K562 (cell line): Measurements from ENCODE around the gene UBR3. TPM values are rescaled to one million over a fixed set of nuclear protein-coding genes. Genes with fewer than 3 reads are reported as not detected.

Experiments
- BRF1 ChIP-seq: IDR thresholded peaks from 3 replicates; pipeline ENCODE4 v1.6.1; 2011; ENCODE audit warnings: borderline replicate concordance, mild to moderate bottlenecking; ENCODE audit not compliant: insufficient read length; ENCODE audit errors: extremely low read depth
- CEBPG ChIP-seq, 3 experiments: fragments of 200-800 bp in 1 of 3; sonication (Bioruptor generic) in 1 of 3; sonication (generic) in 1 of 3; formaldehyde crosslinking in 1 of 3; IDR thresholded peaks in 2 of 3; conservative IDR thresholded peaks in 1 of 3; 2 replicates each; pipeline versions ENCODE4 v1.6.1 to v1.8.0; 2016 to 2022; ENCODE audit warnings: missing compliant biosample characterization in 2 of 3, missing genetic modification characterization in 2 of 3, mild to moderate bottlenecking in 1 of 3, missing genetic modification reagents in 1 of 3
- CXXC5 ChIP-seq: fragments of 250-450 bp; sonication (Bioruptor Pico); IDR thresholded peaks from 2 replicates; pipeline ENCODE4 v1.8.0; 2022; ENCODE audit warnings: inconsistent platforms, mild to moderate bottlenecking, moderate library complexity
- EWSR1 ChIP-seq: fragments of 450-650 bp; IDR thresholded peaks from 2 replicates; pipeline ENCODE4 v1.6.1; 2018; ENCODE audit warnings: borderline replicate concordance, mild to moderate bottlenecking, low read depth, moderate library complexity; ENCODE audit not compliant: partially characterized antibody
- HIVEP1 ChIP-seq: fragments of 250-450 bp; sonication (Bioruptor Pico); IDR thresholded peaks from 2 replicates; pipeline ENCODE4 v1.4.0; 2020; ENCODE audit warnings: mild to moderate bottlenecking
- KAT8 ChIP-seq: fragments of 450-650 bp; IDR thresholded peaks from 2 replicates; pipeline ENCODE4 v1.6.1; 2016; ENCODE audit warnings: low read depth, mild to moderate bottlenecking
- MEIS2 ChIP-seq: fragments of 450-650 bp; IDR thresholded peaks from 2 replicates; pipeline ENCODE4 v1.6.1; 2014; ENCODE audit warnings: mild to moderate bottlenecking; ENCODE audit not compliant: partially characterized antibody
- SMAD4 ChIP-seq: fragments of 250-450 bp; sonication (Bioruptor Pico); conservative IDR thresholded peaks from 2 replicates; pipeline ENCODE4 v1.8.0; 2021; ENCODE audit warnings: inconsistent platforms, mild to moderate bottlenecking, moderate library complexity
- XRCC5 ChIP-seq: fragments of 200-400 bp; formaldehyde crosslinking; IDR thresholded peaks from 2 replicates; pipeline ENCODE4 v1.6.1; 2017; ENCODE audit warnings: low read depth, mild to moderate bottlenecking, low read length
- ZNF23 ChIP-seq: fragments of 250-450 bp; sonication (Bioruptor Pico); IDR thresholded peaks from 2 replicates; pipeline ENCODE4 v1.4.0; 2020; ENCODE audit warnings: mild to moderate bottlenecking
- ZZZ3 ChIP-seq: fragments of 450-650 bp; IDR thresholded peaks from 2 replicates; pipeline ENCODE4 v1.6.1; 2016; ENCODE audit warnings: antibody characterized with exemption, mild to moderate bottlenecking, moderate library complexity
- polyA plus RNA-seq, 8 experiments: library from polyadenylated mRNA; depleted of rRNA in 4 of 8; stranded (reverse) in 5 of 8; unstranded in 3 of 8; fragments of >200 nt; fragmentation: Nextera tagmentation in 2 of 8; fragmentation: Illumina TruSeq in 1 of 8; extraction: Ambion mirVana in 2 of 8; extraction: Trizol in 1 of 8; gene quantifications; 2 replicates each; pipeline versions ENCODE4 v1.2.1 to v1.2.3, GENCODE V29; 2011 to 2014; ENCODE audit warnings: inconsistent platforms in 1 of 8, missing spikeins in 1 of 8
- total RNA-seq, 7 experiments: library from RNA; depleted of rRNA in 6 of 7; stranded (reverse); fragments of >200 nt in 6 of 7; fragmentation: Illumina TruSeq in 2 of 7; extraction: Trizol in 2 of 7; gene quantifications; 2 replicates each; pipeline versions ENCODE4 v1.2.1 to v1.2.3, GENCODE V29; 2011 to 2021; ENCODE audit warnings: low replicate concordance in 1 of 7
- TF ChIP-seq, protein P1 (sequence below), 2 experiments: fragments of 450-650 bp; IDR thresholded peaks; 2 replicates each; pipeline ENCODE4 v1.6.1; 2018; ENCODE audit warnings: mild to moderate bottlenecking in 2 of 2, low read depth in 1 of 2; ENCODE audit not compliant: partially characterized antibody in 2 of 2
- TF ChIP-seq, protein P2 (sequence below), 2 experiments: fragments of 450-650 bp; formaldehyde crosslinking in 1 of 2; IDR thresholded peaks; 2 replicates each; pipeline versions ENCODE4 v1.4.0 to v1.6.1; 2014 to 2020; ENCODE audit warnings: mild to moderate bottlenecking in 2 of 2, borderline replicate concordance in 1 of 2, low read depth in 1 of 2

UBR3 gene
- total and polyA plus RNA-seq, 9 of the 15 experiments (the other 6 are each of a cell fraction or from before 2014, with no cell fraction given): 14.4 to 63.5 (median 40.4) TPM

DNA sequence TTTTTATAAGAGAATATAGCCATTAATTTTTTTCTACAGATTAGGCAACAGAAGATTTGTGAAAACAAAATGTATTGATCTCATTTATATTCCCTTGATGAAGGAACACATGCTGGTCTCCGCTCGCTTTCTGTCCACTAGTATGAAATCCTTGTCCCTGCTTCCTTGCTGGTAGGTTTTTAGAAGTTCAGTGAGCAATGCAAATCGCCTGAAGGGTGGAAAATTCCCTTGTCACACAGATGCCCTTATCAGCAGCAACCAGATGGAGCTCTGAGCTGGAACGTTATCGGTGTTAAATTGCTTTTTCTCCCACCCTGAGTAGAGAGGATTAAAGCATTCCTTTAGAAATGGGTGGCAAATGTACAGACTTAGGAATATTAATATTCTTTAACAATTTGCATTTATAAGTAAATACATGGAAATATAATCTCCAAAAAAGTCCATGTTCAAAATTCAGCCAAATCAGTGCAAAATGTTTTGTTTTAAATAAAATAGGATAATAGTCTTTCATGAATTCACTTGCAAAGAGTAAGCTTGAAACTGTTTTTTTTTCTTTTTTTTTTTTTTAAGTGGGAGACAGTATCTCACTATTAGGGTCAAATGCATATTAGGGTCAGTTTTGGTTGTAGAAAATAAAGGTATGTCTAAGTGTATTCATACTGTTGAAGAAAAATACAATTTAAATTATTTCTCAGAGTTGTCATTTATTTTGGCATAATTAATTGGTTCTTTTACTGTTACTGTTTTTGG lies 186.7 kb downstream of the UBR3 start (continued):
- TF ChIP-seq, protein P1, sequence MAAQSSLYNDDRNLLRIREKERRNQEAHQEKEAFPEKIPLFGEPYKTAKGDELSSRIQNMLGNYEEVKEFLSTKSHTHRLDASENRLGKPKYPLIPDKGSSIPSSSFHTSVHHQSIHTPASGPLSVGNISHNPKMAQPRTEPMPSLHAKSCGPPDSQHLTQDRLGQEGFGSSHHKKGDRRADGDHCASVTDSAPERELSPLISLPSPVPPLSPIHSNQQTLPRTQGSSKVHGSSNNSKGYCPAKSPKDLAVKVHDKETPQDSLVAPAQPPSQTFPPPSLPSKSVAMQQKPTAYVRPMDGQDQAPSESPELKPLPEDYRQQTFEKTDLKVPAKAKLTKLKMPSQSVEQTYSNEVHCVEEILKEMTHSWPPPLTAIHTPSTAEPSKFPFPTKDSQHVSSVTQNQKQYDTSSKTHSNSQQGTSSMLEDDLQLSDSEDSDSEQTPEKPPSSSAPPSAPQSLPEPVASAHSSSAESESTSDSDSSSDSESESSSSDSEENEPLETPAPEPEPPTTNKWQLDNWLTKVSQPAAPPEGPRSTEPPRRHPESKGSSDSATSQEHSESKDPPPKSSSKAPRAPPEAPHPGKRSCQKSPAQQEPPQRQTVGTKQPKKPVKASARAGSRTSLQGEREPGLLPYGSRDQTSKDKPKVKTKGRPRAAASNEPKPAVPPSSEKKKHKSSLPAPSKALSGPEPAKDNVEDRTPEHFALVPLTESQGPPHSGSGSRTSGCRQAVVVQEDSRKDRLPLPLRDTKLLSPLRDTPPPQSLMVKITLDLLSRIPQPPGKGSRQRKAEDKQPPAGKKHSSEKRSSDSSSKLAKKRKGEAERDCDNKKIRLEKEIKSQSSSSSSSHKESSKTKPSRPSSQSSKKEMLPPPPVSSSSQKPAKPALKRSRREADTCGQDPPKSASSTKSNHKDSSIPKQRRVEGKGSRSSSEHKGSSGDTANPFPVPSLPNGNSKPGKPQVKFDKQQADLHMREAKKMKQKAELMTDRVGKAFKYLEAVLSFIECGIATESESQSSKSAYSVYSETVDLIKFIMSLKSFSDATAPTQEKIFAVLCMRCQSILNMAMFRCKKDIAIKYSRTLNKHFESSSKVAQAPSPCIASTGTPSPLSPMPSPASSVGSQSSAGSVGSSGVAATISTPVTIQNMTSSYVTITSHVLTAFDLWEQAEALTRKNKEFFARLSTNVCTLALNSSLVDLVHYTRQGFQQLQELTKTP (IDR thresholded peaks at IDR 0.05; ENCODE audit: low read depth in 1 of 2, partially characterized antibody in 2 of 2): peak in 1 of 2 experiments; percentile 69
- TF ChIP-seq SMAD4 (CRISPR knock-in tag): peak; percentile 74; the same call in 1 of the 2 replicates
- peak; percentile 89 for TF ChIP-seq MEIS2
- peak; percentile 97 for TF ChIP-seq CXXC5
- TF ChIP-seq EWSR1: no peak
- TF ChIP-seq, protein P2, sequence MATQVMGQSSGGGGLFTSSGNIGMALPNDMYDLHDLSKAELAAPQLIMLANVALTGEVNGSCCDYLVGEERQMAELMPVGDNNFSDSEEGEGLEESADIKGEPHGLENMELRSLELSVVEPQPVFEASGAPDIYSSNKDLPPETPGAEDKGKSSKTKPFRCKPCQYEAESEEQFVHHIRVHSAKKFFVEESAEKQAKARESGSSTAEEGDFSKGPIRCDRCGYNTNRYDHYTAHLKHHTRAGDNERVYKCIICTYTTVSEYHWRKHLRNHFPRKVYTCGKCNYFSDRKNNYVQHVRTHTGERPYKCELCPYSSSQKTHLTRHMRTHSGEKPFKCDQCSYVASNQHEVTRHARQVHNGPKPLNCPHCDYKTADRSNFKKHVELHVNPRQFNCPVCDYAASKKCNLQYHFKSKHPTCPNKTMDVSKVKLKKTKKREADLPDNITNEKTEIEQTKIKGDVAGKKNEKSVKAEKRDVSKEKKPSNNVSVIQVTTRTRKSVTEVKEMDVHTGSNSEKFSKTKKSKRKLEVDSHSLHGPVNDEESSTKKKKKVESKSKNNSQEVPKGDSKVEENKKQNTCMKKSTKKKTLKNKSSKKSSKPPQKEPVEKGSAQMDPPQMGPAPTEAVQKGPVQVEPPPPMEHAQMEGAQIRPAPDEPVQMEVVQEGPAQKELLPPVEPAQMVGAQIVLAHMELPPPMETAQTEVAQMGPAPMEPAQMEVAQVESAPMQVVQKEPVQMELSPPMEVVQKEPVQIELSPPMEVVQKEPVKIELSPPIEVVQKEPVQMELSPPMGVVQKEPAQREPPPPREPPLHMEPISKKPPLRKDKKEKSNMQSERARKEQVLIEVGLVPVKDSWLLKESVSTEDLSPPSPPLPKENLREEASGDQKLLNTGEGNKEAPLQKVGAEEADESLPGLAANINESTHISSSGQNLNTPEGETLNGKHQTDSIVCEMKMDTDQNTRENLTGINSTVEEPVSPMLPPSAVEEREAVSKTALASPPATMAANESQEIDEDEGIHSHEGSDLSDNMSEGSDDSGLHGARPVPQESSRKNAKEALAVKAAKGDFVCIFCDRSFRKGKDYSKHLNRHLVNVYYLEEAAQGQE (IDR thresholded peaks at IDR 0.05; ENCODE audit: borderline replicate concordance): peak; percentile 42; the same call in 1 of the 2 replicates
- TF ChIP-seq, protein P2 (CRISPR knock-in tag; IDR thresholded peaks at IDR 0.05; ENCODE audit: low read depth): no peak
- no peak for TF ChIP-seq XRCC5
- TF ChIP-seq BRF1: no peak
- TF ChIP-seq CEBPG (CRISPR knock-in tag; IDR thresholded peaks at IDR 0.05): no peak
- TF ChIP-seq CEBPG (tag; conservative IDR thresholded peaks at IDR 0.05 in 1 of 2, IDR thresholded peaks at IDR 0.05 in 1 of 2): peak in 1 of 2 experiments; percentile 52; a peak in 1 of 4 replicates
- no peak for TF ChIP-seq ZZZ3
- no peak for TF ChIP-seq ZNF23 (CRISPR knock-in tag)
- TF ChIP-seq HIVEP1: peak; percentile 63; the same call in 1 of the 2 replicates
- no peak for TF ChIP-seq KAT8
